Central memory CD8-positive, alpha-beta T cell (primary cell): ENCODE results near the gene SIX3.

Experiments
- ATAC-seq: fragments of 150-1000 bp; cut with Tn5 transposase; replicated peaks from 2 replicates; pipeline ENCODE4 v1.10.0; 2022; ENCODE audit warnings: mild to moderate bottlenecking, moderate FRiP score, moderate number of reproducible peaks; ENCODE audit not compliant: poor library complexity, severe bottlenecking; ENCODE audit errors: extremely low read depth
- DNase-seq, 2 donors: peaks; one replicate each; pipeline ENCODE4 v3.0.0; 2021; ENCODE audit warnings: low spot score in 2 of 2
- H3K27ac Mint-ChIP-seq: one replicate; pipeline ENCODE4 v1.8.0; 2022; ENCODE audit warnings: low read depth, mild to moderate bottlenecking, moderate library complexity, mixed read lengths
- H3K27me3 Mint-ChIP-seq: one replicate; pipeline ENCODE4 v1.8.0; 2022; ENCODE audit warnings: mixed read lengths
- H3K36me3 Mint-ChIP-seq: one replicate; pipeline ENCODE4 v1.8.0; 2022; ENCODE audit warnings: mild to moderate bottlenecking, moderate library complexity, mixed read lengths; ENCODE audit not compliant: insufficient read depth
- H3K4me1 Mint-ChIP-seq: one replicate; pipeline ENCODE4 v1.8.0; 2022; ENCODE audit warnings: mixed read lengths
- H3K4me3 Mint-ChIP-seq: one replicate; pipeline ENCODE4 v1.8.0; 2022; ENCODE audit warnings: mild to moderate bottlenecking, moderate library complexity, mixed read lengths
- H3K9me3 Mint-ChIP-seq: one replicate; pipeline ENCODE4 v1.8.0; 2022; ENCODE audit warnings: mixed read lengths

SIX3 gene

DNA sequence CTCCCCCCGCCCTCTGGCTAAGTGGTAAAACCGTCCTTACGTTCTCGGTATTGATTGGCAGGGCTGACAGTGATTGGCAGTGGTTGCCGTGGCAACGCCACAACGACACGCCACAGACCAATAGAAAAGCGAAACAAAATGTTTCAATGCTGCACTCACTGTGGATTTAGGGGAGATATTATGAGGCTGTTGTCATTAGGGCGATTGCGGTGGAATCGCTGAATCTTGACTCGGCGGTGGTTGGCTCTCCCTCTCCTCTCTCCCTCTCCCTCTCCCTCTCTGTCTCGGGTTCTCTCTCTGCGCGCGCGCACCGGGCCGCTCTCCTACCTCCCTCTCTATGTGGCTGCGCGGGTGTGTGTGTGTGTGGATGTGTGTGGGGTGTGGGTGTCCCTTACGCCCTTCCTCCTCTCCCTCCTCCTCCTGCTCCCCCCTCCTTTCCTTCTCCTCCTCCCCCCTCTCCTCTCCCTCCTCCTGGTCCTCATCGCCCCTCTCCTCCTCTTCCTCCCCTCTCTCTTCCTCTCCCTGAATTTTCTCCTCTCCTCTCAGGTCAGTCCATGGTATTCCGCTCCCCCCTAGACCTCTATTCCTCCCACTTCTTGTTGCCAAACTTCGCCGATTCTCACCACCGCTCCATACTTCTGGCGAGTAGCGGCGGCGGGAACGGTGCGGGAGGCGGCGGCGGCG, at the start of gene SIX3:
Gene SIX3 (plus strand): TSS at position 152 of the 684 bp plus-strand sequence. CDS start 403 bp downstream, at position 555.
- Mint-ChIP-seq H3K4me3 (peak within 1 kb of the TSS; percentile 75), H3K4me1 (peaks cover 39% of the 10 kb centered on the region), H3K9me3 (no peaks in the 10 kb centered on the region), H3K36me3 (no peaks in the 10 kb centered on the region), H3K27ac (peak within 1 kb of the TSS; percentile 10), H3K27me3 (peaks cover 82% of the 10 kb centered on the region)
- DNase-seq (no peak), ATAC-seq (peak; percentile 56)

DNA sequence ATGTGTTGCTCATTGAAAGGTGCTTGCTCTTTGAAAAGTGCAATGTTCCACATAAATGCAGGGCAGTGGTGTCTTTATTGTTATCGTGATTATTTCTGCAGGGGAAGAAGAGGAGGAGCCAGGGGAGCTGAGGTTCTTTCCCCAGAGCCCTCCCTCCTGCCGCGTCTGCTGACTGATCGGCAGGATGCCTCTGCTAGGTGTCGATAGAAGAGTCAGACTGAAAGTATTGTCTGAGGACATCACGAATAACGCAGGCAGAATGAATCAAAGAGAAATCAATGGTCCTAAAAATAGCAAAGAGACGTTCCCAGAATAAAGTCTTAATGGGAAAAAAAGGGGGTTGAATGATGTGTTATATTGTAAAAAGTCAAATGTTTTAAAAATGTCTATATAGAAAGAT, 47.4 kb upstream of the SIX3 start:
- Mint-ChIP-seq H3K36me3 (peaks cover 5% of the 10 kb centered on the region), H3K27ac (no peak overlapping the region), H3K27me3 (peaks cover 25% of the 10 kb centered on the region), H3K4me3 (no peak overlapping the region), H3K9me3 (peaks cover 19% of the 10 kb centered on the region), H3K4me1 (no peaks in the 10 kb centered on the region)
- ATAC-seq, result no peak
- DNase-seq, result no peak

DNA sequence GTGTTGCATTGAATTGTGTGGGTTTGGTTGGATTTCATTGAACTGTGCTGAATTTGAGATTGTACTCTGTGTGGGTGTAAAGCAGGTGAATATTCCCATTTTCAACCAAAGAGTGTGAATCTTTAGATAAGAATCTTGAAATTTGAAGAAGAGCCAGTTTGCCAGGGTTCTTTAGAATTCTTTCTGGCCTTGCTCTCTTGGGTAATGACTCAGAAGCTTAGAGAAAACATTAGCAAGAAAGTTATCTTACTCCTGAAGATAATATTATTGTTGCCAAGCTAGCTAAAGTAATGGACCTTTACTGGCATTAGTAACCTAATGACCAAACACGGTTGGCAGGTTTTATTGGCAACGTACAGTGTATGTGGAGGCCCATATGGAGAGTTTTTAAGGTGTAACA, 46.4 kb upstream of the SIX3 start:
- no peak overlapping the region for H3K4me3 Mint-ChIP-seq
- ATAC-seq (no peak), DNase-seq (no peak)
- H3K27ac Mint-ChIP-seq, result no peak overlapping the region
- peaks cover 30% of the 10 kb centered on the region for H3K27me3 Mint-ChIP-seq
- H3K9me3 Mint-ChIP-seq, result peaks cover 19% of the 10 kb centered on the region
- H3K36me3 Mint-ChIP-seq, result peaks cover 5% of the 10 kb centered on the region
- no peaks in the 10 kb centered on the region for H3K4me1 Mint-ChIP-seq

- Mint-ChIP-seq H3K36me3 (peaks cover 3% of the 10 kb centered on the region), H3K4me3 (no peak overlapping the region), H3K27me3 (peaks cover 43% of the 10 kb centered on the region), H3K9me3 (peaks cover 6% of the 10 kb centered on the region), H3K4me1 (no peaks in the 10 kb centered on the region), H3K27ac (no peak overlapping the region)
- DNase-seq, result no peak
- ATAC-seq, result no peak
Measured at GRCh38 chr2:44897406-44897805, 44.1 kb upstream of the SIX3 start.

GRCh38 chr2:44902217-44903137, 39.0 kb upstream of the SIX3 start:
- no peak for ATAC-seq
- H3K4me1 Mint-ChIP-seq, result no peaks in the 10 kb centered on the region
- no peak overlapping the region for H3K27ac Mint-ChIP-seq
- H3K36me3 Mint-ChIP-seq, result peaks cover 3% of the 10 kb centered on the region
- DNase-seq, result no peak
- peaks cover 72% of the 10 kb centered on the region for H3K27me3 Mint-ChIP-seq
- H3K9me3 Mint-ChIP-seq, result no peaks in the 10 kb centered on the region
- H3K4me3 Mint-ChIP-seq, result no peak overlapping the region

DNA sequence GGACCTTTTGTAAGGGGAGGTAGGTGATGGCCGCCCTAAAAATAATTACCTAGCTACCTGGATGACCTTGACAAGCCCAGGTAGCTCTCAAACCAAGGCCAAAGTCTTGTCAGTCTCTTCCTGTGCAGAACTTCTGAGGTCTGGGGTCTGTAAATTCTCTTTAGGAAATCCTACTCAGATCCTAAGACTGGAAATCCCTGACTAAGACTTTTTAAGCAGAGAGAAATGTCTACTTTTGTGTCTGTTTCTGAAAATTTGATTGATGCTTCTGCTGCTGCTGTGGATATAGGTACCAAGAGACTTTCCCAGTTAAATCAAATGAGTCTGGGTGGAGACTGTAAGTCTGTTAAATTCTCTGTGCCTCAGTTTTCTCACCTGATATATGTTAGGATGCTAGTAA, 36.9 kb upstream of the SIX3 start:
- no peak overlapping the region for H3K4me3 Mint-ChIP-seq
- H3K27ac Mint-ChIP-seq, result no peak overlapping the region
- H3K36me3 Mint-ChIP-seq, result peaks cover 3% of the 10 kb centered on the region
- H3K27me3 Mint-ChIP-seq, result peaks cover 52% of the 10 kb centered on the region
- ATAC-seq (no peak), DNase-seq (no peak)
- no peaks in the 10 kb centered on the region for H3K9me3 Mint-ChIP-seq
- H3K4me1 Mint-ChIP-seq, result no peaks in the 10 kb centered on the region

- Mint-ChIP-seq H3K36me3 (peaks cover 3% of the 10 kb centered on the region), H3K4me3 (no peak overlapping the region), H3K27me3 (peaks cover 48% of the 10 kb centered on the region), H3K9me3 (peaks cover 13% of the 10 kb centered on the region), H3K27ac (no peak overlapping the region), H3K4me1 (no peaks in the 10 kb centered on the region)
- ATAC-seq (no peak), DNase-seq (no peak)
Measured at GRCh38 chr2:44906972-44907371, 34.5 kb upstream of the SIX3 start.

DNA sequence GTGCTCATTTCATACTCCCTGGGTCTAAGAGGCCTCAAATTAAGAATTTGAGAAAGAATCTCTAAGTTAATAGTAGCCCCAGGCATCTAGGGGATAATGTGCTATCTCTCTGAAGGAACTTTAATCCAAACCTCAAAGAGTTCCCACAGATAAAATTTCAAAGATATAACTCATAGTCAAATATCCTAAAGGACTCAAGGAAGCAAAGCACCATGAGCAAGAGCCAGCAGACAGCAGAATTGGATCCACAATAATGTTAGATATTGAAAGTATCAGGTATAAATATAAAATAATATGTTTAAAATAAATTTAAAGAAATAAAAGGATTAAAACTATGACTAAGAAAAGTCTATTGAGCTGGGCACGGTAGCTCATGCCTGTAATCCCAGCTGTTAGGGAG, 31.7 kb upstream of the SIX3 start:
- Mint-ChIP-seq H3K27ac (no peak overlapping the region), H3K27me3 (peaks cover 45% of the 10 kb centered on the region), H3K9me3 (peaks cover 13% of the 10 kb centered on the region), H3K4me1 (no peaks in the 10 kb centered on the region), H3K4me3 (no peak overlapping the region), H3K36me3 (peaks cover 2% of the 10 kb centered on the region)
- ATAC-seq (no peak), DNase-seq (no peak)

DNA sequence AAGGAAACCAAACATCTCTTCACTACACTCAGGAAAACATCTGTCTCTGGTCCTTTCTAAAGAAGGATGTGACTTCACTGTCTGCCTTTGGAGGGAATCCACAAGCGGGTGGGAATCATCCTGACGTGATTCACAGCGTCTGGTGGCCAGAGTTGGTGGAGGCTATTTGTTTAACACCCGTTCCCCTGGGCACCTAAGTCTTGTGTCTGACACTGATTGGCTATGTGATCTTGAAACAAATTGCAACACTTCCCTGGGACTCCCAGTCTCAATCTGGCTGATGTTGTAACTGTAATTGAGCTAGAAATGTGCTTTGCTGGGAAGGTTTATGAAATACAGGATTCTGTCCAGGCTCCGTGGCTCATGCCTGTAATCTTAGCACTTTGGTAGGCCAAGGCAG, 28.8 kb upstream of the SIX3 start:
- Mint-ChIP-seq H3K27ac (no peak overlapping the region), H3K36me3 (peaks cover 2% of the 10 kb centered on the region), H3K4me1 (no peaks in the 10 kb centered on the region), H3K9me3 (peaks cover 13% of the 10 kb centered on the region), H3K27me3 (peaks cover 18% of the 10 kb centered on the region), H3K4me3 (no peak overlapping the region)
- DNase-seq (no peak), ATAC-seq (no peak)

DNA sequence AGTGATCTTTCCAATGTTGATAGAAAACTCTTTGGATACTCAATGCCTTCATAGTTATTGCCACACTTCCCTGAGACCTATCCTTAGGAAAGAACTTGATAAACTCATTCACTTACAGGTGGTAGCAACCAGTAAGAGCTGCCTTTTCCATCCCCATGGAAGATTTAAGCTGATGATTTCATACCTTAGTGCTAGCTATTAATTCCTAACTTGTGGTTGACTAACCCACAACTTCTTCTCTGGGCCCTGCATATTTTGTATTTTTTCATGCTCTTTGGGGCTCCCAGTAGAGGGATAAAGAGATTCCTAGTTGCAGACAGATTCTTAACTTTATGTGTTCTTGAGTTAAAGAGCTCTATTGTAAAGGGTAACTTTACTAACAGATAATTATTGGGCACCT, 25.2 kb upstream of the SIX3 start:
- Mint-ChIP-seq H3K27ac (no peak overlapping the region), H3K36me3 (peaks cover 2% of the 10 kb centered on the region), H3K9me3 (peaks cover under 1% of the 10 kb centered on the region), H3K4me1 (no peaks in the 10 kb centered on the region), H3K27me3 (peaks cover 36% of the 10 kb centered on the region), H3K4me3 (no peak overlapping the region)
- DNase-seq (no peak), ATAC-seq (no peak)

DNA sequence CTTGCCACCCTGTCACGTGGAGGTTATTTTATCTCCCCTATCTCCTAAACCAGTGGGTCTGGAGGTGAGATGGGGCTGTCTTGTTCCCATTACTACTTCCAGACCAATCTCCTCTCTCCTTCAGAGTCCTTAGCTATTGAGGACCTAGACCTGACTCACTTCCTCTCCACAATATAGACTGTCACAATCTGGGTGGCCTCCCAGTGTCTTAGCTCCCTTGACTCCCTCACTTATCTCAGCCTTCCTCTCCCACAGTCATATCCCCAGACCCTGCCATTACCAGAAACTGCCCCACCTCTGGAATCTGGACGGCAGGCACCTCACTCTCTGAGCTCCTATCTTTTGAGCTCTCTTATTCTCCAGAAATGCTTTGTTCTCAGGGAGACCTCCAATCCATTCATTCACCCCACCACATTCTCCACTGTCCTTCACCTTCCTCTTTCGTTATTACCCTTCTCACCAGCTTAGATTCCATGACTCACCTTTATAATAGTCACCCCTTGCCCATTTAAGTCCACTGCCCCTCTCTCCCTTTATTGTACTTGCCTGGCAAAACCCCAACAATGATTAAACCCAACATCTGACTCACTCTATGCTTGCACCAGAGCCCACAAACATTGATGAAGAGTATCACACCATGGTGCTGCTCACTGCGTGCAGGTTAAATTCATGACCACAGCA, 23.3 kb upstream of the SIX3 start:
- no peaks in the 10 kb centered on the region for H3K36me3 Mint-ChIP-seq
- H3K27me3 Mint-ChIP-seq, result peaks cover 34% of the 10 kb centered on the region
- no peak for DNase-seq
- no peak overlapping the region for H3K4me3 Mint-ChIP-seq
- ATAC-seq, result no peak
- H3K27ac Mint-ChIP-seq, result no peak overlapping the region
- no peaks in the 10 kb centered on the region for H3K4me1 Mint-ChIP-seq
- no peaks in the 10 kb centered on the region for H3K9me3 Mint-ChIP-seq

DNA sequence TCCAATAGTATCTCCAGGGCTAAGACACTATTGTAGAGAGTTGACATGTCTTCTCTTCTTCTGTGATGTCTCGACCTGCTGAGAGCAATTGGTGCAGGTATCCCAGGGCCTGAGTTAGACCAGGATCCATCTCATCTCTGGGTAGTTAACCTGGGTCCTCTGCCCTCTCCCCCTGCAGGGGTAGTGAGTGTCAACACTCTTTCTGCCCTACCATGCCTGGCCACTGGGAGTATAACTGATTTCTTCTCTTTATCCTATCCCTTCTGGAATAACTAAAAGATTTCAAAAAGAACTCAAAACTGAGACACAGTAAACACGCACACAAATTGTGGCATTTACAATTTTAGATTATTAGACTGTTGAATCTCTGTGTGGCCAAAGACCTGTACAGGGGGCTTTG, 20.8 kb upstream of the SIX3 start:
- Mint-ChIP-seq H3K36me3 (no peaks in the 10 kb centered on the region), H3K4me1 (no peaks in the 10 kb centered on the region), H3K27ac (no peak overlapping the region), H3K27me3 (peaks cover 60% of the 10 kb centered on the region), H3K4me3 (no peak overlapping the region), H3K9me3 (no peaks in the 10 kb centered on the region)
- DNase-seq, result no peak
- ATAC-seq, result no peak
